PC-9 (cell line): ENCODE results near the gene SLC7A5. TPM values are rescaled to one million over a fixed set of nuclear protein-coding genes. Genes with fewer than 3 reads are reported as not detected.

Experiments used
- BruUV-seq: library from RNA; stranded (reverse); fragments of 400-500 nt; replicated peaks from 2 replicates; lab custom pipeline; 2021; lab: Mats Ljungman, UMichigan
- CTCF ChIA-PET: fragments of 300-600 bp; sonication (Branson Sonifier 250); formaldehyde crosslinking; loops from one replicate; lab custom pipeline; 2022; ENCODE audit warnings: antibody characterized with exemption; lab: Charles Lee
- POLR2A ChIA-PET: fragments of 300-600 bp; sonication (Branson Sonifier 250); formaldehyde crosslinking; loops from one replicate; lab custom pipeline; 2022; ENCODE audit warnings: antibody characterized with exemption; ENCODE audit not compliant: unreplicated experiment; lab: Charles Lee
- DNase-seq, 2 experiments: peaks; one replicate each; pipeline versions ENCODE4 v3.0.0 to v3.0.0-alpha.2; 2015 to 2022; ENCODE audit warnings: mixed read lengths in 1 of 2
- H2AFZ ChIP-seq: fragments of 200-600 bp; sonication (generic); 2 replicates; pipeline ENCODE4 v1.8.1; 2017; ENCODE audit warnings: antibody characterized with exemption
- H3F3A ChIP-seq: fragments of 200-600 bp; sonication (generic); 2 replicates; pipeline ENCODE4 v1.8.1; 2017; ENCODE audit warnings: antibody characterized with exemption, mild to moderate bottlenecking, low read depth; ENCODE audit not compliant: insufficient read depth
- H3K27ac ChIP-seq: fragments of 200-600 bp; sonication (generic); 2 replicates; pipeline ENCODE4 v1.6.1; 2016; ENCODE audit warnings: mixed run types
- H3K27me3 ChIP-seq: fragments of 200-600 bp; sonication (generic); 2 replicates; pipeline ENCODE4 v1.6.1; 2016; ENCODE audit warnings: low read depth, mixed run types; ENCODE audit not compliant: insufficient read depth
- H3K36me3 ChIP-seq: fragments of 200-600 bp; sonication (generic); 2 replicates; pipeline ENCODE4 v1.6.1; 2016; ENCODE audit warnings: low read depth, mixed run types
- H3K4me1 ChIP-seq: fragments of 200-600 bp; sonication (generic); replicated peaks from 2 replicates; pipeline ENCODE4 v1.6.1; 2016; ENCODE audit warnings: mixed run types; ENCODE audit not compliant: insufficient read depth
- H3K4me2 ChIP-seq: fragments of 200-600 bp; sonication (generic); 2 replicates; pipeline ENCODE4 v1.6.1; 2017; ENCODE audit warnings: mixed run types
- H3K4me3 ChIP-seq: fragments of 200-600 bp; sonication (generic); 2 replicates; pipeline ENCODE4 v1.6.1; 2016; ENCODE audit warnings: mixed run types
- H3K79me2 ChIP-seq: fragments of 200-600 bp; sonication (generic); 2 replicates; pipeline ENCODE4 v1.6.1; 2017; ENCODE audit warnings: low read depth, mixed run types
- H3K9me2 ChIP-seq: fragments of 200-600 bp; sonication (generic); 2 replicates; pipeline ENCODE4 v1.8.1; 2017; ENCODE audit warnings: mild to moderate bottlenecking; ENCODE audit not compliant: insufficient read depth
- H3K9me3 ChIP-seq: fragments of 200-600 bp; sonication (generic); 2 replicates; pipeline ENCODE4 v1.8.1; 2016; ENCODE audit warnings: low read depth; ENCODE audit not compliant: insufficient read depth
- H4K20me1 ChIP-seq: fragments of 200-600 bp; sonication (generic); 2 replicates; pipeline ENCODE4 v1.8.1; 2017; ENCODE audit not compliant: insufficient read depth
- CTCF ChIP-seq: fragments of 200-600 bp; sonication (generic); conservative IDR thresholded peaks from 2 replicates; pipeline ENCODE4 v1.6.1; 2017; ENCODE audit warnings: mixed run types, antibody characterized with exemption, mild to moderate bottlenecking, moderate library complexity
- EZH2 ChIP-seq: fragments of 200-600 bp; sonication (generic); IDR thresholded peaks from 2 replicates; pipeline ENCODE4 v1.8.0; 2017; ENCODE audit warnings: antibody characterized with exemption, low read depth
- intact Hi-C: fragments of 100-400 bp; cut with micrococcal nuclease; formaldehyde crosslinking; loops from one replicate; pipeline ENCODE4 v1.10.0; 2022; ENCODE audit not compliant: unreplicated experiment
- total RNA-seq: library from RNA; stranded (reverse); gene quantifications from 2 replicates; pipeline ENCODE4 v1.2.3, GENCODE V29; 2021

Gene SLC7A5
- total RNA-seq, 1 experiment from 2014 or later, result 496 TPM

GRCh38 chr16:87848676-87849345 is 20.5 kb downstream of the SLC7A5 start:
- Histone ChIP-seq H3K4me1 (peaks cover 22% of the 10 kb centered on the region), H3K4me2 (no peak overlapping the region), H3K9me2 (no peaks in the 10 kb centered on the region), H3K79me2 (peaks cover 93% of the 10 kb centered on the region), H3K27me3 (no peaks in the 10 kb centered on the region), H3K27ac (no peak overlapping the region), H3K9me3 (no peaks in the 10 kb centered on the region), H3F3A (peaks cover 21% of the 10 kb centered on the region; the same call in 1 of the 2 replicates), H4K20me1 (peaks cover 72% of the 10 kb centered on the region), H3K4me3 (no peak overlapping the region), H2AFZ (no peak overlapping the region), H3K36me3 (peaks cover 44% of the 10 kb centered on the region)
- POLR2A ChIA-PET, result no interaction called here
- no peak for DNase-seq
- intact Hi-C loops, result no loop called here
- no TSS peak for BruUV-seq
- CTCF ChIA-PET, result interaction anchor here (0.5 to 2.1 kb wide), 5 partner anchors 10 to 37 kb away, joined by 3 to 20 read pairs (median 4); no protein-coding TSS in a partner anchor
- TF ChIP-seq CTCF (no peak), EZH2 (no peak)

GRCh38 chr16:87847785-87848675 is 21.3 kb downstream of the SLC7A5 start:
- Histone ChIP-seq H3K27ac (no peak overlapping the region), H3K9me2 (no peaks in the 10 kb centered on the region), H3F3A (peaks cover 16% of the 10 kb centered on the region; the same call in 1 of the 2 replicates), H3K36me3 (peaks cover 44% of the 10 kb centered on the region), H3K4me1 (peaks cover 14% of the 10 kb centered on the region), H3K79me2 (peaks cover 91% of the 10 kb centered on the region), H4K20me1 (peaks cover 80% of the 10 kb centered on the region), H3K27me3 (no peaks in the 10 kb centered on the region), H3K9me3 (no peaks in the 10 kb centered on the region), H2AFZ (no peak overlapping the region), H3K4me3 (no peak overlapping the region), H3K4me2 (no peak overlapping the region)
- intact Hi-C loops, result no loop called here
- no peak for TF ChIP-seq CTCF
- BruUV-seq, result no TSS peak
- ChIA-PET CTCF (interaction anchor here (0.5 to 0.7 kb wide), 2 partner anchors 23 to 38 kb away, joined by 6 to 20 read pairs; no protein-coding TSS in a partner anchor), POLR2A (no interaction called here)
- no peak for DNase-seq

- H3F3A ChIP-seq, result peaks cover 11% of the 10 kb centered on the region; the same call in 1 of the 2 replicates
- H3K4me2 ChIP-seq, result no peak overlapping the region
- no TSS peak for BruUV-seq
- H3K27ac ChIP-seq, result no peak overlapping the region
- no peaks in the 10 kb centered on the region for H3K9me3 ChIP-seq
- no peaks in the 10 kb centered on the region for H3K9me2 ChIP-seq
- no peak overlapping the region for H3K4me3 ChIP-seq
- TF ChIP-seq EZH2 (no peak), CTCF (no peak)
- CTCF ChIA-PET, result interaction anchor here (0.7 kb wide), 1 partner anchor 24 kb away, joined by 6 read pairs; no protein-coding TSS in a partner anchor
- DNase-seq, result no peak
- peaks cover 41% of the 10 kb centered on the region for H3K36me3 ChIP-seq
- intact Hi-C loops, result no loop called here
- H3K4me1 ChIP-seq, result peaks cover 8% of the 10 kb centered on the region
- no peaks in the 10 kb centered on the region for H3K27me3 ChIP-seq
- H3K79me2 ChIP-seq, result peaks cover 91% of the 10 kb centered on the region
- no peak overlapping the region for H2AFZ ChIP-seq
- H4K20me1 ChIP-seq, result peaks cover 86% of the 10 kb centered on the region
- POLR2A ChIA-PET, result no interaction called here
These were observed 21.9 kb downstream of the SLC7A5 start for GRCh38 chr16:87847467-87847784.
